Naive B cell (primary cell): ENCODE results near the gene ZNF425. TPM values are rescaled to one million over a fixed set of nuclear protein-coding genes. Genes with fewer than 3 reads are reported as not detected.
"Not testable (repeated sequence)": the region's sequence is repeated elsewhere in the genome, so short reads cannot be mapped to it uniquely, and the experiment has no call there.

Experiments
- ATAC-seq, 2 donors: fragments of 150-1000 bp; cut with Tn5 transposase; 2 replicates each; pipeline ENCODE4 v1.10.0; 2021; ENCODE audit warnings: low read depth in 2 of 2, mild to moderate bottlenecking in 2 of 2, moderate library complexity in 2 of 2
- DNase-seq: peaks from one replicate; pipeline ENCODE4 v3.0.0; 2022
- H3K27ac Mint-ChIP-seq, 6 donors: one replicate each; pipeline ENCODE4 v1.8.0; 2020 to 2022; ENCODE audit warnings: mild to moderate bottlenecking in 6 of 6, mixed read lengths in 6 of 6, moderate library complexity in 5 of 6, inconsistent platforms in 2 of 6
- H3K27me3 Mint-ChIP-seq, 3 donors: one replicate each; pipeline ENCODE4 v1.8.0; 2021 to 2022; ENCODE audit warnings: mixed read lengths in 3 of 3, mild to moderate bottlenecking in 1 of 3
- H3K36me3 Mint-ChIP-seq, 2 donors: one replicate each; pipeline ENCODE4 v1.8.0; 2020 to 2022; ENCODE audit warnings: mixed read lengths in 2 of 2, inconsistent platforms in 1 of 2, mild to moderate bottlenecking in 1 of 2
- H3K4me1 Mint-ChIP-seq, 3 donors: one replicate each; pipeline ENCODE4 v1.8.0; 2020 to 2022; ENCODE audit warnings: mixed read lengths in 3 of 3, inconsistent platforms in 1 of 3, mild to moderate bottlenecking in 1 of 3, moderate library complexity in 1 of 3
- H3K4me3 Mint-ChIP-seq, 8 donors: one replicate each; pipeline ENCODE4 v1.8.0; 2020 to 2022; ENCODE audit warnings: mild to moderate bottlenecking in 8 of 8, mixed read lengths in 8 of 8, moderate library complexity in 8 of 8, inconsistent platforms in 2 of 8
- H3K9me3 Mint-ChIP-seq, 7 donors: one replicate each; pipeline ENCODE4 v1.8.0; 2020 to 2022; ENCODE audit warnings: mixed read lengths in 7 of 7, mild to moderate bottlenecking in 5 of 7, inconsistent platforms in 2 of 7, moderate library complexity in 1 of 7
- polyA plus RNA-seq, 6 donors: library from polyadenylated mRNA; unstranded; fragments of 300-500 nt; fragmentation: Illumina TruSeq; gene quantifications; one replicate each; pipeline ENCODE4 v1.2.3, GENCODE V29; 2021; ENCODE audit warnings: low read depth in 6 of 6

The ZNF425 gene
- polyA plus RNA-seq, 6 donors from 2014 or later = 0.70 to 1.9 (median 1.7) TPM; not detected in 1

GRCh38 chr7:149104214-149104613 is 21.9 kb downstream of the ZNF425 start:
- Mint-ChIP-seq H3K27ac (no peak overlapping the region), H3K27me3 (no peaks in the 10 kb centered on the region), H3K36me3 (peaks cover 0 to 4% of the 10 kb centered on the region in 2 donors), H3K4me3 (no peak overlapping the region), H3K4me1 (peaks cover 0 to 4% (median 0%) of the 10 kb centered on the region in 3 donors), H3K9me3 (no peaks in the 10 kb centered on the region)
- no peak for DNase-seq
- ATAC-seq = no peak

GRCh38 chr7:149103424-149103823 is 22.7 kb downstream of the ZNF425 start:
- Mint-ChIP-seq H3K27ac (peak overlapping the region in 1 of 6 donors; percentile 22), H3K9me3 (no peaks in the 10 kb centered on the region), H3K4me3 (no peak overlapping the region), H3K27me3 (no peaks in the 10 kb centered on the region), H3K4me1 (peaks cover 0 to 4% (median 0%) of the 10 kb centered on the region in 3 donors), H3K36me3 (peaks cover 0 to 4% of the 10 kb centered on the region in 2 donors)
- DNase-seq (no peak), ATAC-seq (no peak)

DNA sequence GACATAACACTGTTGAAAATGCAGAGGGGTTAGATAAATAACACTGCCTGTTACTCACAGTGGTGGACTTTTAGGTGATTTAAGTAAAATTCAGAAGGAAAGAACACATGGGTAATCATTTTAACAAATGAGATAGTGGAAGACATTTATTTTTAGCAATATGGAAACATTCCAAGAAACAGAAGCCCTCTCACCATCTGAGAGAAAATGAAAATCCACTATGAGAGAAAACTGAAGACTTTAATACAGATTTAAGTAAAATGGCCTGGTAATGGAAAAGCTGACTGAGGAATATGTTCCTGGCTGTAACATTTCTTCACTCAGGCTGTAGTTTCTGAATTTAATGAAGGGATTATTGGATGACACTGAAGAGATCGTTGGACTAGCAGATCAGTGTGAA is 23.5 kb downstream of the ZNF425 start:
- Mint-ChIP-seq H3K27ac (no peak overlapping the region), H3K4me3 (no peak overlapping the region), H3K36me3 (peaks cover 0 to 4% of the 10 kb centered on the region in 2 donors), H3K27me3 (no peaks in the 10 kb centered on the region), H3K9me3 (no peaks in the 10 kb centered on the region), H3K4me1 (peaks cover 0 to 4% (median 0%) of the 10 kb centered on the region in 3 donors)
- DNase-seq (no peak), ATAC-seq (no peak)

DNA sequence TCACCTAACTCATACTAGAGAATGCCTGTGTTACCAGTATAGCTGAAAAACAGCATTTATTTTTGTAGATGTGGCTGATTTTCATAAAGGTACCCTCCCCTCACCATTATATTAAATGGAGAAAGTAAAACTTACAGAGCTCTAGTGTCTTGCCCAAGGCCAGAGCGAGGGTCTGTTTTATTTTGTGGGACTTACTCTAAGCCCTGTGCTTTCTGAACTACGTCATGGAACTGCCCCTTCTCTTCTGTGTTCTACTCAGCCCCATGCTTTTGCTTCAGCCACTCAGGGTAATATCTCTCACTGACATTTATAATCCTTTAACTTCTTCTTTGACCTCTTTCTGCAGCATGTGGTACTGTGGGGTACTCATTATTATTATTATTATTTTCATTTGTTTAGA is 25.3 kb downstream of the ZNF425 start:
- Mint-ChIP-seq H3K4me3 (peak overlapping the region in 1 of 8 donors; percentile 4), H3K27me3 (no peaks in the 10 kb centered on the region), H3K36me3 (peaks cover 0 to 4% of the 10 kb centered on the region in 2 donors), H3K9me3 (no peaks in the 10 kb centered on the region), H3K4me1 (peaks cover 0 to 4% (median 0%) of the 10 kb centered on the region in 3 donors), H3K27ac (peak overlapping the region in 1 of 6 donors; percentile 10)
- ATAC-seq (no peak), DNase-seq (no peak)

- Mint-ChIP-seq H3K4me3 (peak overlapping the region in 1 of 8 donors; percentile 27), H3K36me3 (no peaks in the 10 kb centered on the region), H3K4me1 (peaks cover 0 to 4% (median 0%) of the 10 kb centered on the region in 3 donors), H3K9me3 (no peaks in the 10 kb centered on the region), H3K27ac (no peak overlapping the region), H3K27me3 (no peaks in the 10 kb centered on the region)
- ATAC-seq (no peak), DNase-seq (no peak)
These were observed 27.1 kb downstream of the ZNF425 start for GRCh38 chr7:149099058-149099457.

GRCh38 chr7:149097088-149097487 is 29.0 kb downstream of the ZNF425 start:
- Mint-ChIP-seq H3K9me3 (no peaks in the 10 kb centered on the region), H3K27ac (no peak overlapping the region), H3K4me1 (peaks cover 0 to 4% (median 0%) of the 10 kb centered on the region in 3 donors), H3K27me3 (no peaks in the 10 kb centered on the region), H3K4me3 (peak overlapping the region in 1 of 8 donors; percentile 63), H3K36me3 (no peaks in the 10 kb centered on the region)
- ATAC-seq (no peak), DNase-seq (no peak)

DNA sequence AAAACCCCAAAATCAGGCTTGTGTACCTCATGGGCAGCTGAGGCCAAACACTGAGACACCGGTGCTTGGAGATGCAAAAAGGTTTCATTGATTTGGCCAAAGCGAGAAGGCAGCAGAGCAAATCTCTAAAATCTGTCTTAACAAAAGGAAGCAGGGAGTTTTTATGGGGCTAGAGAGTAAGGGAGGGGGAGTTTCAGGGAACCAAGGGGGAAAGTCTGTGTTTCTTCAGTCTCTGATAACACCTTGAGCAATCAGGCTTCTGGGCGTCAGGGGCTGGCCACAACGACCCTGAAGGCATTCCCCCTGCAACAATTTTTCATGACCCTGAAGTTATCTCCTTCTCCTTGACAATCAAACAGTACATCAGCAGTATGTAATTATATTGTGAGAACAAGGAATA is 32.9 kb downstream of the ZNF425 start:
- H3K4me1 Mint-ChIP-seq = peaks cover 12 to 22% (median 17%) of the 10 kb centered on the region in 3 donors
- DNase-seq (no peak), ATAC-seq (no peak)
- peak overlapping the region in 3 of 8 donors; percentile 47 to 91 (median 70) for H3K4me3 Mint-ChIP-seq
- no peaks in the 10 kb centered on the region for H3K27me3 Mint-ChIP-seq
- peak overlapping the region in 4 of 6 donors; percentile 45 to 83 (median 55) for H3K27ac Mint-ChIP-seq
- no peaks in the 10 kb centered on the region for H3K36me3 Mint-ChIP-seq
- no peaks in the 10 kb centered on the region for H3K9me3 Mint-ChIP-seq

- Mint-ChIP-seq H3K27ac (peak overlapping the region in 2 of 6 donors; percentile 45 to 95), H3K4me3 (peak overlapping the region in 7 of 8 donors; percentile 35 to 99 (median 91)), H3K4me1 (peaks cover 12 to 30% (median 23%) of the 10 kb centered on the region in 3 donors)
- DNase-seq, H3K36me3 Mint-ChIP-seq, H3K27me3 Mint-ChIP-seq, H3K9me3 Mint-ChIP-seq, ATAC-seq: not testable (repeated sequence)
These were observed 33.9 kb downstream of the ZNF425 start for GRCh38 chr7:149092244-149092643.

DNA sequence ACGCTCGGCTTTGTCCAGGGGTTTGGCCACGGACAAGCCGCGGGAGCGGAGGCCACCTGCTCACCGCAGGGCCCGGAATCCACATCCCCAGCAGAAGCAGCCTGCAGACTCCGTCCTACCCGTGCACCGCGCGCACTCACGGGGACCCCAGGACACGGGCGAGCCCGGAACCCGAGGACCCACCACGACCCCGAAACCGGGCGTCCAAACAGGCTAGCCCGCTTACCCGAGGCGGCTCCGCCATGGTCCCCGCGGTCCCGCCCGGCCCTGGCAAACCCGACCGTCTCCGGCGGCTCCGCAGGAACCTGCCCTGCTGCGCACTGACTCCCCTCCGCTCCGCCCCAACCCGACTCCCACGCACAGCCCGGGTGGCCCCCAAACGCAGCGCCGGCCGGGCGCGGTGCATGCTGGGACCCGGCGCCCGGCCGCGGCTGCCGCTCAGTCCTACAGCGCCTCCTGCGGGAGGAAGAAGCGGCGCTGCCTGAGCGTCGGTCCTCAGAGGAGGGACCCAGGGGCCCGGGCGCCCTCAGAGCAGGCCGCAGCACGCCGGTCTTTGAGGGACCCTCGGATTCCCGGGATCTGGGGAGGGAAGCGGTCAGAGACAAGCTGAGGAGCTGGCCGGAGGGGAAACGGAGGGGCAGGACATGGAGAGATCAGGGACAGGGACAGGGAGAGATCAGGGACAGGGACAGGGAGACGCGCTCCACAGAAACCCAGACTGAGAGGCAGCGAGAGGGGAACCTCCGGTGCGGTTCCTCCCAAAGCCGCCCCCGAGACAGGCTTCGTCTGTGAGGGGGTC is 35.5 kb downstream of the ZNF425 start, which contains the start of gene ZNF786:
Gene ZNF786, minus strand, starts transcription at position 322 of the 799 bp plus-strand sequence. Its CDS starts 78 bp downstream, at position 244.
- Mint-ChIP-seq H3K4me1 (peaks cover 17 to 46% (median 37%) of the 10 kb centered on the region in 3 donors), H3K27me3 (no peaks in the 10 kb centered on the region), H3K27ac (peak within 1 kb of the TSS; percentile 96 to 100 (median 99)), H3K36me3 (no peaks in the 10 kb centered on the region), H3K4me3 (peak within 1 kb of the TSS; percentile 91 to 100 (median 99)), H3K9me3 (no peaks in the 10 kb centered on the region)
- DNase-seq (peak; percentile 92), ATAC-seq (peak; percentile 83 to 85)

- Mint-ChIP-seq H3K27ac (peak overlapping the region in 1 of 6 donors; percentile 37), H3K4me1 (peaks cover 20 to 49% (median 46%) of the 10 kb centered on the region in 3 donors), H3K36me3 (no peaks in the 10 kb centered on the region), H3K27me3 (no peaks in the 10 kb centered on the region), H3K4me3 (peak overlapping the region in 2 of 8 donors; percentile 59 to 70), H3K9me3 (peaks cover 0 to 6% (median 0%) of the 10 kb centered on the region in 7 donors)
- no peak for DNase-seq
- ATAC-seq = no peak
These were observed 38.7 kb downstream of the ZNF425 start for GRCh38 chr7:149087376-149087775.

GRCh38 chr7:149085866-149086265 is 40.3 kb downstream of the ZNF425 start:
- H3K27me3 Mint-ChIP-seq = no peaks in the 10 kb centered on the region
- peaks cover 0 to 6% (median 0%) of the 10 kb centered on the region in 7 donors for H3K9me3 Mint-ChIP-seq
- peak overlapping the region in 1 of 8 donors; percentile 54 for H3K4me3 Mint-ChIP-seq
- H3K27ac Mint-ChIP-seq = peak overlapping the region in 3 of 6 donors; percentile 28 to 71 (median 45)
- DNase-seq (no peak), ATAC-seq (no peak)
- peaks cover 0 to under 1% of the 10 kb centered on the region in 2 donors for H3K36me3 Mint-ChIP-seq
- H3K4me1 Mint-ChIP-seq = peaks cover 15 to 49% (median 39%) of the 10 kb centered on the region in 3 donors

- no peak for DNase-seq
- Mint-ChIP-seq H3K27ac (no peak overlapping the region), H3K27me3 (no peaks in the 10 kb centered on the region), H3K36me3 (peaks cover 0 to 4% of the 10 kb centered on the region in 2 donors), H3K9me3 (peaks cover 0 to 6% (median 0%) of the 10 kb centered on the region in 7 donors), H3K4me3 (peak overlapping the region in 1 of 8 donors; percentile 13), H3K4me1 (peaks cover 8 to 40% (median 30%) of the 10 kb centered on the region in 3 donors)
- ATAC-seq = no peak
These were observed 41.7 kb downstream of the ZNF425 start for GRCh38 chr7:149084407-149084806.

DNA sequence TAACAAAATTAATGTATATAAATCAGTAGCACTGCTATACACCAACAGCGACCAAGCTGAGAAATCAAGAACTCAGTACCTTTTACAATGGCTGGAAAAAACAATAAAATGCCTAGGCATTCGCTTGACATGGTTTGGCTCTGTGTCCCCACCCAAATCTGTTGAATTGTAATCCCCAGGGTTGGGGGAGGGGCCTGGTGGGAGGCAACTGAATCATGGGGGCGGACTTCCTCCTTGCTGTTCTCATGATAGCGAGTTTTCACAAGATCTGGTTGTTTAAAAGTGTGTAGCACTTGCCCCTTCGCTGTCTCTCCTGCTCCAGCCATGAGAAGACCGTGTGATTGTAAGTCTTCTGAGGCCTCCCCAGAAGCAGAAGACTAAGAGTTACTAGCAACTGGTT is 44.2 kb downstream of the ZNF425 start:
- peak overlapping the region in 2 of 6 donors; percentile 57 to 58 for H3K27ac Mint-ChIP-seq
- no peak overlapping the region for H3K4me3 Mint-ChIP-seq
- peaks cover 0 to 6% (median 0%) of the 10 kb centered on the region in 7 donors for H3K9me3 Mint-ChIP-seq
- no peak for ATAC-seq
- peaks cover 4 to 7% of the 10 kb centered on the region in 2 donors for H3K36me3 Mint-ChIP-seq
- no peak for DNase-seq
- peaks cover 8 to 23% (median 23%) of the 10 kb centered on the region in 3 donors for H3K4me1 Mint-ChIP-seq
- no peaks in the 10 kb centered on the region for H3K27me3 Mint-ChIP-seq

- DNase-seq (no peak), ATAC-seq (no peak)
- Mint-ChIP-seq H3K4me3 (no peak overlapping the region), H3K36me3 (peaks cover 11 to 12% of the 10 kb centered on the region in 2 donors), H3K4me1 (peaks cover 0 to 9% (median 4%) of the 10 kb centered on the region in 3 donors), H3K27me3 (no peaks in the 10 kb centered on the region), H3K27ac (no peak overlapping the region), H3K9me3 (no peaks in the 10 kb centered on the region)
These were observed 48.5 kb downstream of the ZNF425 start for GRCh38 chr7:149077594-149077993.
